Measurements from ENCODE around the gene FAM120A.

GRCh38 chr9:93558503-93558902 is 107.0 kb downstream of the FAM120A start:
- TF ChIP-seq CTCF (IDR thresholded peaks at IDR 0.05) (no peak), POLR2A (IDR thresholded peaks at IDR 0.05) (no peak), POLR2AphosphoS5 (IDR thresholded peaks at IDR 0.05) (no peak)
